Neural crest cell (in vitro differentiated cells): ENCODE measurements around the gene GLYATL3. TPM values are rescaled to one million over a fixed set of nuclear protein-coding genes. Genes with fewer than 3 reads are reported as not detected.
A peak's percentile ranks its signal among the peaks of the same experiment; 100 is the strongest.

Experiments
- DNase-seq: peaks from one replicate; pipeline ENCODE4 v3.0.0; 2021; ENCODE audit warnings: low read depth, mixed read lengths, low spot score
- H3K27ac Mint-ChIP-seq: one replicate; pipeline ENCODE4 v1.8.0; 2021; ENCODE audit warnings: mild to moderate bottlenecking, mixed read lengths; ENCODE audit not compliant: unreplicated experiment
- H3K27me3 Mint-ChIP-seq: 2 replicates; pipeline ENCODE4 v1.8.0; 2021; ENCODE audit warnings: low read depth, mild to moderate bottlenecking, mixed read lengths
- H3K36me3 Mint-ChIP-seq: 2 replicates; pipeline ENCODE4 v1.8.0; 2021; ENCODE audit warnings: low read depth, mild to moderate bottlenecking, mixed read lengths
- H3K4me1 Mint-ChIP-seq: 2 replicates; pipeline ENCODE4 v1.8.0; 2021; ENCODE audit warnings: mixed read lengths
- H3K4me3 Mint-ChIP-seq: one replicate; pipeline ENCODE4 v1.8.0; 2021; ENCODE audit warnings: mild to moderate bottlenecking, mixed read lengths
- H3K9me3 Mint-ChIP-seq: 2 replicates; pipeline ENCODE4 v1.8.0; 2021; ENCODE audit warnings: mixed read lengths
- CTCF ChIP-seq: fragments of 200-600 bp; sonication (generic); conservative IDR thresholded peaks from 2 replicates; pipeline ENCODE4 v1.5.0; 2021; ENCODE audit warnings: antibody characterized with exemption, mild to moderate bottlenecking
- total RNA-seq: library from RNA; stranded (reverse); gene quantifications from 2 replicates; pipeline ENCODE4 v1.2.1, GENCODE V29; 2021

The GLYATL3 gene
- total RNA-seq, 1 donor from 2014 or later: not detected

- DNase-seq: no peak
- Mint-ChIP-seq H3K4me3 (no peak overlapping the region), H3K27ac (no peak overlapping the region), H3K27me3 (no peaks in the 10 kb centered on the region), H3K4me1 (peaks cover 4% of the 10 kb centered on the region), H3K36me3 (no peaks in the 10 kb centered on the region), H3K9me3 (peaks cover 5% of the 10 kb centered on the region)
- TF ChIP-seq CTCF: no peak
Observed at GRCh38 chr6:49563006-49563886, 63.5 kb downstream of the GLYATL3 start.

GRCh38 chr6:49564552-49564951, 64.8 kb downstream of the GLYATL3 start:
- peak overlapping the region; percentile 43 for H3K27ac Mint-ChIP-seq
- H3K9me3 Mint-ChIP-seq: peaks cover 5% of the 10 kb centered on the region
- TF ChIP-seq CTCF: no peak
- no peaks in the 10 kb centered on the region for H3K27me3 Mint-ChIP-seq
- no peaks in the 10 kb centered on the region for H3K36me3 Mint-ChIP-seq
- no peak for DNase-seq
- no peak overlapping the region for H3K4me3 Mint-ChIP-seq
- H3K4me1 Mint-ChIP-seq: peaks cover 4% of the 10 kb centered on the region

- no peaks in the 10 kb centered on the region for H3K27me3 Mint-ChIP-seq
- no peak overlapping the region for H3K4me3 Mint-ChIP-seq
- DNase-seq: no peak
- no peak overlapping the region for H3K27ac Mint-ChIP-seq
- H3K4me1 Mint-ChIP-seq: peaks cover 4% of the 10 kb centered on the region
- H3K9me3 Mint-ChIP-seq: peaks cover 5% of the 10 kb centered on the region
- no peak for TF ChIP-seq CTCF
- no peaks in the 10 kb centered on the region for H3K36me3 Mint-ChIP-seq
Observed at GRCh38 chr6:49565261-49565660, 65.5 kb downstream of the GLYATL3 start.

- H3K4me3 Mint-ChIP-seq: no peak overlapping the region
- H3K4me1 Mint-ChIP-seq: peaks cover 2% of the 10 kb centered on the region
- peaks cover 5% of the 10 kb centered on the region for H3K9me3 Mint-ChIP-seq
- peak overlapping the region; percentile 16 for H3K27ac Mint-ChIP-seq
- DNase-seq: no peak
- no peaks in the 10 kb centered on the region for H3K36me3 Mint-ChIP-seq
- H3K27me3 Mint-ChIP-seq: no peaks in the 10 kb centered on the region
- no peak for TF ChIP-seq CTCF
Observed at GRCh38 chr6:49565855-49566254, 66.1 kb downstream of the GLYATL3 start.

GRCh38 chr6:49570474-49571079, 70.9 kb downstream of the GLYATL3 start:
- Mint-ChIP-seq H3K4me1 (no peaks in the 10 kb centered on the region), H3K27me3 (no peaks in the 10 kb centered on the region), H3K4me3 (no peak overlapping the region), H3K27ac (no peak overlapping the region), H3K9me3 (no peaks in the 10 kb centered on the region), H3K36me3 (no peaks in the 10 kb centered on the region)
- TF ChIP-seq CTCF: no peak
- DNase-seq: no peak
